Endothelial cell (in vitro differentiated cells): Measurements from ENCODE around the gene DNASE2B. TPM values are rescaled to one million over a fixed set of nuclear protein-coding genes. Genes with fewer than 3 reads are reported as not detected.

Experiments
- DNase-seq: peaks from one replicate; pipeline ENCODE4 v3.0.0; 2021; ENCODE audit warnings: low spot score
- H3K27ac Mint-ChIP-seq: one replicate; pipeline ENCODE4 v1.8.0; 2021; ENCODE audit warnings: mixed read lengths, inconsistent platforms; ENCODE audit not compliant: unreplicated experiment
- H3K27me3 Mint-ChIP-seq: one replicate; pipeline ENCODE4 v1.8.0; 2021; ENCODE audit warnings: mild to moderate bottlenecking, moderate library complexity, mixed read lengths, inconsistent platforms; ENCODE audit not compliant: unreplicated experiment
- H3K36me3 Mint-ChIP-seq: one replicate; pipeline ENCODE4 v1.8.0; 2021; ENCODE audit warnings: mild to moderate bottlenecking, low read depth, mixed read lengths, inconsistent platforms; ENCODE audit not compliant: unreplicated experiment
- H3K4me1 Mint-ChIP-seq: one replicate; pipeline ENCODE4 v1.8.0; 2021; ENCODE audit warnings: mild to moderate bottlenecking, mixed read lengths, inconsistent platforms; ENCODE audit not compliant: unreplicated experiment
- H3K4me3 Mint-ChIP-seq: one replicate; pipeline ENCODE4 v1.8.0; 2021; ENCODE audit warnings: mild to moderate bottlenecking, mixed read lengths, inconsistent platforms; ENCODE audit not compliant: unreplicated experiment
- H3K9me3 Mint-ChIP-seq: one replicate; pipeline ENCODE4 v1.8.0; 2021; ENCODE audit warnings: mixed read lengths, inconsistent platforms; ENCODE audit not compliant: unreplicated experiment
- total RNA-seq: library from RNA; stranded (reverse); fragmentation: NEBNext Ultra II Directional; extraction: Animal tissue kit (Norgen Biotek cat#: 25700); gene quantifications from one replicate; pipeline ENCODE4 v1.2.1, GENCODE V29; 2021; ENCODE audit not compliant: unreplicated experiment
- TF ChIP-seq, protein P1 (sequence below): fragments of 200-600 bp; sonication (generic); IDR thresholded peaks from one replicate; pipeline ENCODE4 v1.5.0; 2021; ENCODE audit warnings: antibody characterized with exemption; ENCODE audit not compliant: unreplicated experiment

The DNASE2B gene
- total RNA-seq, 1 donor from 2014 or later = not detected

DNA sequence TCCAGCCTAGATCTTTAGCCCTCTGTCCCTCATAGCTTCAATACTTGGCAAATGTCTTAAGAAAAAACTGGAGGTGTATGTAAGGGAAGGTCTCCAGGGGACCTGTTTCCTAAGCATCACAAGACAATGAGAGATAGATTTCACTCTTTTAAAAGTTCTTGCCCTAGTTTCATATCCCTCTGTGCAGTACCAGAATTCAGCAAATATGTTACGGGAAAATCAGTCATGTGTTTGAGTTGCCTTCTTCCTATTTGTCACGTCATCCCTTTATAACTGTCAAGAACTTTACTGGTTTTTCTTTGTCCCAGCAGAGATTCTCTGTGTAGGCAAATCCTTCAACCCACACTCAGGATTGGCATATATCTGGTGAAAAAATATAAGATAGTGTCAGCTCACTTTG is 32.3 kb downstream of the DNASE2B start:
- no peaks in the 10 kb centered on the region for H3K9me3 Mint-ChIP-seq
- no peaks in the 10 kb centered on the region for H3K27me3 Mint-ChIP-seq
- TF ChIP-seq, protein P1, sequence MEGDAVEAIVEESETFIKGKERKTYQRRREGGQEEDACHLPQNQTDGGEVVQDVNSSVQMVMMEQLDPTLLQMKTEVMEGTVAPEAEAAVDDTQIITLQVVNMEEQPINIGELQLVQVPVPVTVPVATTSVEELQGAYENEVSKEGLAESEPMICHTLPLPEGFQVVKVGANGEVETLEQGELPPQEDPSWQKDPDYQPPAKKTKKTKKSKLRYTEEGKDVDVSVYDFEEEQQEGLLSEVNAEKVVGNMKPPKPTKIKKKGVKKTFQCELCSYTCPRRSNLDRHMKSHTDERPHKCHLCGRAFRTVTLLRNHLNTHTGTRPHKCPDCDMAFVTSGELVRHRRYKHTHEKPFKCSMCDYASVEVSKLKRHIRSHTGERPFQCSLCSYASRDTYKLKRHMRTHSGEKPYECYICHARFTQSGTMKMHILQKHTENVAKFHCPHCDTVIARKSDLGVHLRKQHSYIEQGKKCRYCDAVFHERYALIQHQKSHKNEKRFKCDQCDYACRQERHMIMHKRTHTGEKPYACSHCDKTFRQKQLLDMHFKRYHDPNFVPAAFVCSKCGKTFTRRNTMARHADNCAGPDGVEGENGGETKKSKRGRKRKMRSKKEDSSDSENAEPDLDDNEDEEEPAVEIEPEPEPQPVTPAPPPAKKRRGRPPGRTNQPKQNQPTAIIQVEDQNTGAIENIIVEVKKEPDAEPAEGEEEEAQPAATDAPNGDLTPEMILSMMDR = no peak
- H3K4me3 Mint-ChIP-seq = no peak overlapping the region
- no peaks in the 10 kb centered on the region for H3K4me1 Mint-ChIP-seq
- H3K36me3 Mint-ChIP-seq = no peaks in the 10 kb centered on the region
- H3K27ac Mint-ChIP-seq = no peak overlapping the region
- DNase-seq = no peak

DNA sequence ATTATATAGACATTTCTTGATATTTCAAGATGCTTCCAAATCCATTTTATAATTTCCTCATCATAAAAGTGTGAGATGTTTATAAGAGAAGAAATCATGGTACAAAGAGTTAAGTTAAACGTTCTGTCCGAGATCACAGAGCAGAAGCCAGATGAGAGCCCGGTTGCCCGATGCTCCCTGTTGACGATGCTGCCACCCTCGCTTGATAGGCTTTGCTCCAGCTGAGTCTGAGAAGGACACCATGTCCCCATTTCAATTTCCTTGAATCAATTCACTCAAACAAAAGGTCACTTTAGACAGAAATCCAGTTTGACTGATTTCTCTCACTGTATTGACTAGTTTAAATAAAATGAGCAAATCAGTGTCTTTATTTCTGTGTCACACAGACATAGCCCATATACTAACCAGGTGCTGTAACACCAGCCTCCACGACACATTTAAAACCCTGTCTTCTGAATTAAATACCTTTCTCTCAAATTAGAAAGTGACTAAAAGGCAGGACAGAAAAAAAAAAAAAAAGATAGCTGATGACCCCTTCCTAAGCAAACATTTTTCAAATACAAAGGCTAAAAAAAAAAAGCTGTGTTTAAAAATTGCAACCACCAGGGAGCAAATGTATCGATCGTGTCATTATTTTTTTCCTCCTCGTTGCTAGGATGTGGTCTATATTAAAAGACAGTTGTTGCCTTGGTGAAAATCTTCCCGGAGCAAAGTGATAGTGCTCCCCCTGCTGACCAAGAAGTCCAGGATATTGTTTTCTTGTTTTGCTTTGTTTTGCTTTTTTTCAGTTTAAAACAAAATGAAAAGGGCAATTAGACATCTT is 35.2 kb downstream of the DNASE2B start:
- TF ChIP-seq, protein P1 = peak; percentile 83
- Mint-ChIP-seq H3K36me3 (no peaks in the 10 kb centered on the region), H3K9me3 (no peaks in the 10 kb centered on the region), H3K27ac (no peak overlapping the region), H3K4me1 (no peaks in the 10 kb centered on the region), H3K4me3 (no peak overlapping the region), H3K27me3 (no peaks in the 10 kb centered on the region)
- DNase-seq = peak; percentile 51

DNA sequence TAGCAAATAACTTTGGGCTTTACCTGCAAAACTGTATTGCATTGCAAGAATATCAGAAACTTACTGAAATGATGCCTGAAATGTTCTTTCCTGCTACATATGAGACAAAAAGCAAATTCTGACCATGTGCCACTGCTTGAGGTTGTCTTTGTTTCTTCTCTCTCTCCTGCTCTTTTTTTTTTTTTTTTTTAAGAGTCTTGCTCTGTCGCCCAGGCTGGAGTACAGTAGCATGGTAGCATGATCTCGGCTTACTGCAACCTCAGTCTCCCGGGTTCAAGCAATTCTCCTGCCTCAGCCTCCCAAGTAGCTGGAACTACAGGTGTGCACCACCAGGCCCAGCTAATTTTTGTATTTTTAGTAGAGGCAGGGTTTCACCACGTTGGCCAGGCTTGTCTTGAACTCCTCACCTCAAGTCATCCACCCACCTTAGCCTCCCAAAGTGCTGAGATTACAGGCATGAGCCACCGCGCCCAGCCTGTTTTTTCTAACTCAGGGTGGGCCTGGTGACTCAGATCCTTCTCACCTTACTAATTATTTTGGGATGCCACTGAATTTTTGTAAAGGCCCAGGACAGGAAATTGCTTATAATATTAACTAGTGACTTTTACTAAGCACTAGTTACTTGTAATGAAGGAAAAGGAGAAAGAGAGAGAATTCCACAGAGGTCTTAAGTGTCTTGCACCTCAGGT is 35.9 kb downstream of the DNASE2B start:
- no peak for DNase-seq
- H3K27ac Mint-ChIP-seq = no peak overlapping the region
- H3K9me3 Mint-ChIP-seq = no peaks in the 10 kb centered on the region
- H3K27me3 Mint-ChIP-seq = no peaks in the 10 kb centered on the region
- H3K4me3 Mint-ChIP-seq = no peak overlapping the region
- TF ChIP-seq, protein P1 = no peak
- H3K4me1 Mint-ChIP-seq = no peaks in the 10 kb centered on the region
- H3K36me3 Mint-ChIP-seq = no peaks in the 10 kb centered on the region

DNA sequence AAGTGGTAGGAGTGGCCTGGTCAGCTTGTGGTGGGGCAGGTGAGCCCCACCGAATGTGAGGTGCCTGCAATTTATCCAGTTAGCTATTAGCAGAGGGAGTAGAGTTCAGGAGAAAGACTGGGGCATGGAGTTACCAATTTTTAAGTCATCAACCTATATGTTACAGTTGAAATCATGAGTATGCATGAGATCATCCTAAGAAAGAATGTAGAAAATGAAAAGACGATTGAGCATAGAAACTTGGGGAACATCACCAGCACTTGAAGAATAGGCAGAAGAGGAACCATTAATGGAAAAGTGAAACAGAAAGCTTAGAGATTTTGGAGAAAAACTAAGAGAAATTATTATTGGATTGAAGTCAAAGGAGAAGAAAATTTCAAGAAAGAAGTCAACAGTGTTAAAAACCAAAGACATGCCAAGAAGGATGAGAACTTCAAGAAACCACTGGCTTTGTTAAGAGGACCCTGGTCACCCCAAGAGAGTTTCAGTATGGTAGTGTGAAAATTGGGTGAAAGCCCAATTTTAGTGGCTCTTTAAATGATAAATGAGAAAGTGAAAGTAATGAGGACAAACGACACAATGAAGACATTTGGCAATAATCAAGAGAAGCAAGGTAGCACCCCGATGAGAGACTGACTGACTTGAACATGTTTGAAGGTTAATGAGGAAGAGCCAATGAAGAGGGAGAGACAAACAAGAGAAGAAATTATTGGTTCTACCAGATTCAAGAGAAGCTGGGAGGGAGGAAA is 36.7 kb downstream of the DNASE2B start:
- Mint-ChIP-seq H3K36me3 (no peaks in the 10 kb centered on the region), H3K27me3 (no peaks in the 10 kb centered on the region), H3K9me3 (no peaks in the 10 kb centered on the region), H3K4me3 (no peak overlapping the region), H3K27ac (no peak overlapping the region), H3K4me1 (no peaks in the 10 kb centered on the region)
- DNase-seq = no peak
- TF ChIP-seq, protein P1 = no peak
